ENCODE measurements around the gene AMY2A. TPM values are rescaled to one million over a fixed set of nuclear protein-coding genes. Genes with fewer than 3 reads are reported as not detected.
A peak's percentile ranks its signal among the peaks of the same experiment; 100 is the strongest.
"Not testable (repeated sequence)": the region's sequence is repeated elsewhere in the genome, so short reads cannot be mapped to it uniquely, and the experiment has no call there.

Gene AMY2A
- total RNA-seq, 1 donor from 2014 or later = not detected

GRCh38 chr1:103584537-103584936 lies 32.7 kb upstream of the AMY2A start:
- intact Hi-C loops (cut with DNase I) = no loop called here
- TF ChIP-seq CTCF (IDR thresholded peaks at IDR 0.05) = no peak
- H3K4me1 ChIP-seq = no peaks in the 10 kb centered on the region
- H3K4me3 ChIP-seq = no peak overlapping the region
- no peaks in the 10 kb centered on the region for H3K9me3 ChIP-seq
- no peak for DNase-seq
- H3K27ac ChIP-seq = no peak overlapping the region
- no peaks in the 10 kb centered on the region for H3K27me3 ChIP-seq
- no peaks in the 10 kb centered on the region for H3K36me3 ChIP-seq
- ATAC-seq = no peak

GRCh38 chr1:103602740-103603139 lies 14.5 kb upstream of the AMY2A start:
- H3K27me3 ChIP-seq; H3K36me3 ChIP-seq; ATAC-seq; H3K27ac ChIP-seq; intact Hi-C loops (cut with DNase I); H3K4me1 ChIP-seq; H3K9me3 ChIP-seq; H3K4me3 ChIP-seq; DNase-seq: not testable (repeated sequence)

- H3K27ac ChIP-seq = no peak overlapping the region
- H3K4me1 ChIP-seq = no peaks in the 10 kb centered on the region
- no peak for TF ChIP-seq CTCF (IDR thresholded peaks at IDR 0.05)
- H3K4me3 ChIP-seq = no peak overlapping the region
- DNase-seq (no peak), ATAC-seq (no peak)
- no peaks in the 10 kb centered on the region for H3K36me3 ChIP-seq
- intact Hi-C loops (cut with DNase I) = no loop called here
- no peaks in the 10 kb centered on the region for H3K27me3 ChIP-seq
- H3K9me3 ChIP-seq = no peaks in the 10 kb centered on the region
These were observed 865 bp upstream of the AMY2A start for GRCh38 chr1:103616362-103616761.

GRCh38 chr1:103627436-103627835 lies 10.2 kb downstream of the AMY2A start:
- intact Hi-C loops (cut with DNase I); DNase-seq; H3K36me3 ChIP-seq; H3K4me1 ChIP-seq; H3K27ac ChIP-seq; H3K27me3 ChIP-seq; H3K4me3 ChIP-seq; ATAC-seq; H3K9me3 ChIP-seq: not testable (repeated sequence)

- H3K4me3 ChIP-seq; DNase-seq; ATAC-seq; intact Hi-C loops (cut with DNase I); H3K9me3 ChIP-seq; H3K36me3 ChIP-seq; H3K4me1 ChIP-seq; H3K27me3 ChIP-seq; H3K27ac ChIP-seq: not testable (repeated sequence)
These were observed 24.0 kb downstream of the AMY2A start for GRCh38 chr1:103641194-103641593.

GRCh38 chr1:103643908-103644307 lies 26.7 kb downstream of the AMY2A start:
- H3K4me3 ChIP-seq; H3K9me3 ChIP-seq; H3K27ac ChIP-seq; H3K4me1 ChIP-seq; H3K36me3 ChIP-seq; H3K27me3 ChIP-seq; DNase-seq; intact Hi-C loops (cut with DNase I): not testable (repeated sequence)
- peak; percentile 65 for ATAC-seq

- ATAC-seq = peak; percentile 35
- intact Hi-C loops (cut with DNase I) = not testable (repeated sequence)
These were observed 33.1 kb downstream of the AMY2A start for GRCh38 chr1:103650305-103650704.

GRCh38 chr1:103650889-103651288 lies 33.7 kb downstream of the AMY2A start:
- H3K4me3 ChIP-seq; H3K27ac ChIP-seq; H3K27me3 ChIP-seq; H3K9me3 ChIP-seq; intact Hi-C loops (cut with DNase I); H3K4me1 ChIP-seq; DNase-seq; H3K36me3 ChIP-seq: not testable (repeated sequence)
- ATAC-seq = peak; percentile 92

More at GRCh38 chr1:103650305-103650704, 33.1 kb downstream of the AMY2A start:
- H3K27ac ChIP-seq, H3K9me3 ChIP-seq, DNase-seq, H3K27me3 ChIP-seq, H3K36me3 ChIP-seq, H3K4me1 ChIP-seq, H3K4me3 ChIP-seq: not testable (repeated sequence)

- H3K9me3 ChIP-seq; H3K4me1 ChIP-seq; ATAC-seq; H3K4me3 ChIP-seq; H3K27me3 ChIP-seq; H3K27ac ChIP-seq; DNase-seq; H3K36me3 ChIP-seq; intact Hi-C loops (cut with DNase I): not testable (repeated sequence)
These were observed 36.9 kb downstream of the AMY2A start for GRCh38 chr1:103654133-103654532.

- H3K27ac ChIP-seq; H3K4me3 ChIP-seq; H3K27me3 ChIP-seq; DNase-seq; H3K36me3 ChIP-seq; H3K9me3 ChIP-seq; H3K4me1 ChIP-seq; ATAC-seq; intact Hi-C loops (cut with DNase I): not testable (repeated sequence)
These were observed 38.2 kb downstream of the AMY2A start, which contains the start of gene AMY1A for GRCh38 chr1:103655460-103655859. Gene AMY1A (plus strand): TSS chr1:103655760. CDS start chr1:103656331, 571 bp downstream.

Measured in upper lobe of right lung (tissue), 1 donor.